Activated CD4-positive, alpha-beta T cell treated with anti-CD3 and anti-CD28 coated beads for 48 hours (primary cell): Measurements from ENCODE around the gene PLEKHN1.

Experiments
- DNase-seq: peaks from one replicate; pipeline ENCODE4 v3.0.0-alpha.2; 2020

PLEKHN1 gene, protein sequence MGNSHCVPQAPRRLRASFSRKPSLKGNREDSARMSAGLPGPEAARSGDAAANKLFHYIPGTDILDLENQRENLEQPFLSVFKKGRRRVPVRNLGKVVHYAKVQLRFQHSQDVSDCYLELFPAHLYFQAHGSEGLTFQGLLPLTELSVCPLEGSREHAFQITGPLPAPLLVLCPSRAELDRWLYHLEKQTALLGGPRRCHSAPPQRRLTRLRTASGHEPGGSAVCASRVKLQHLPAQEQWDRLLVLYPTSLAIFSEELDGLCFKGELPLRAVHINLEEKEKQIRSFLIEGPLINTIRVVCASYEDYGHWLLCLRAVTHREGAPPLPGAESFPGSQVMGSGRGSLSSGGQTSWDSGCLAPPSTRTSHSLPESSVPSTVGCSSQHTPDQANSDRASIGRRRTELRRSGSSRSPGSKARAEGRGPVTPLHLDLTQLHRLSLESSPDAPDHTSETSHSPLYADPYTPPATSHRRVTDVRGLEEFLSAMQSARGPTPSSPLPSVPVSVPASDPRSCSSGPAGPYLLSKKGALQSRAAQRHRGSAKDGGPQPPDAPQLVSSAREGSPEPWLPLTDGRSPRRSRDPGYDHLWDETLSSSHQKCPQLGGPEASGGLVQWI

DNA sequence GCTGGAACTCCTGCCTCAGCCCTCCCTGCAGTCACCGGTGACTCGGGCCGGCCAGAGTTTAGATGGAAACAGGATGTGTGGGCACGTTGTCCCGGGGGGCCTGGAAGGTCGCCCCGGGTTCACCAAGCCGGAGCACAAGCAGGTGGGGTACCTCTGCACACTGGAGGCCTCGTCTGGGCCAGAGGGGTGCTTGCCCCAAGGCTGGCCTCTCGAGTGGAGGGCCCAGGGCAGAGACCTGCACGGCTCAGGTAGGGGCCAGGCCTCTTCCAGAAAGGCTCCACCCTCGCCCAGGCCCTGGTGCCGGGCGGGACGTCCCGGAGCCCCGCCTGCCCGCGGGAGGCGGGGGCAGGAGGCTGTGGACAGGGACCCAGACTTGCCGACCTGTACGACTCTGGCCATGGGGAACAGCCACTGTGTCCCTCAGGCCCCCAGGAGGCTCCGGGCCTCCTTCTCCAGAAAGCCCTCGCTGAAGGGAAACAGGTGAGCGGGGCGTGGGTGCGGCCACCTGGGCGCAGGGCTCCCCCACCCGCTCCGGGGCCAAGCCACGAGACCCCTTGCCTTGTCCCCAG lies at the start of gene PLEKHN1:
PLEKHN1 (plus strand) TSS at position 348 of the 569 bp plus-strand sequence; CDS start at position 398, 50 bp downstream.
- DNase-seq = peak; percentile 48

DNA sequence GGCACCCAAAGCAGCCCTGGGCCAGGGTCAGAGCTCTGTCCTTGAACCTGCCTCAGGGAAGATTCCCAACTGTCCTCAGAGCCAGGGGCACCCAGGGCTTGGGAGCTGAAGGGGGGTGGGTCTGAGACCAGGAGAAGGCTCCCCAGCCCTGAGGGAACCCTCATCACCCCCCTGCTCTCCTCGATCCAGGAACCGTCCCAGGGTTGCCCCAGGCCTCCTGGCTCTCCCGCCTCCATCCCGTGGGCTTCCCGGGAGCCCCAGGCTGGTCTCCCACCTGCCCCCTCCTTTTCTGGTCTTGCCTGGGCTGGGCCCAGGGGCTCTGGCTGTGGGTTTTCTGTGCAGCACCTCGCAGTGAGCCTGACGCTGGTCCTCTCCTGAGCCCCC lies 49.2 kb upstream of the PLEKHN1 start:
- no peak for DNase-seq

DNA sequence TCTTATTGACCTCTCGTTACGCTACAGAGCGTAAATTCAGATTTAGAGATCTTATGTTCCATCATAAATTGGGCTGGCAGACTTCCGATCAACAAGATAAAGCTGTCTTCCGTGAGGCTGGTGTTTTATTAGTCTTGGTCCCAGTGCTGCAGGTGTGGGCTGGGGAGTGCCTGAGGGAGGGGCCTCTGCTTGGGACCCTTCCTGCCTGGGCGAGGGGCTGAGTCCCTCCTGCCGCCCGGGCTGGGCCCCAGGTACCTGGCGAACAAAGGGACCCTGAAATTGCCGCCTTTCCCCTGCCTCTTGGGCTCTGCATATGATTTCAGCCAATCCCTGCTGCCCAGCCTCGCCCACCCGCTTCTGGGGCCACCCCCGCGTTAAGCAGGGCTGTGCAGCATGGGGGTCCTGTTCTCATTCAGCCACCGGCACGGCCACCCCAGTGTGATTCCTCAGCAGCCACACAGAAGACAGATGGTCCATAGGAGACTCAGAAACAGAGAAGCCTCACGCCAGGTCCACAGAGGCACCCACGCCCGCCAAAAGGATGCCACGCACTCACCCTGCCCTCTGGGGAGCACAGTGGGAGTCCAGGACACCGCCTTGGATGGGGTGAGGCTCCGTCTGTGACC lies 48.7 kb upstream of the PLEKHN1 start:
- no peak for DNase-seq

DNA sequence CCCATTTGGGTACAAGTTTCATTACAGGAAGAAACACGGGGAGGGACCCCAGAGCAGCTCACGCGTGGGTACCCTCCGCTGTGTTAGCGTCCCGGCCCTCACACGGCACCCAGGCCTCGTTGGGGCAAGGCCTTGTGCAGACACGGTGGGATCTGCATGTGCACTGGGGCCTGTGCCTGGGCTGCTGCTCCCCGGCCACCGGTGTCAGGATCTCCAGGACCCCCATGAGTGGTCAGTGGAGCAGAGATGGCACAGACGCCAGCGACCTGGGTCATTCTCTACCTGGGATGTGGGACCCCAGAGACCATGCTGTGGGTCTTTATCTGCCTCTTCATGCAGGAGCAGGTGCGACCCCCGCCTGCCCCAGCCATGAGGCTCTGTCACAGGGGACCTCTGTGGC lies 47.9 kb upstream of the PLEKHN1 start:
- DNase-seq = no peak

DNA sequence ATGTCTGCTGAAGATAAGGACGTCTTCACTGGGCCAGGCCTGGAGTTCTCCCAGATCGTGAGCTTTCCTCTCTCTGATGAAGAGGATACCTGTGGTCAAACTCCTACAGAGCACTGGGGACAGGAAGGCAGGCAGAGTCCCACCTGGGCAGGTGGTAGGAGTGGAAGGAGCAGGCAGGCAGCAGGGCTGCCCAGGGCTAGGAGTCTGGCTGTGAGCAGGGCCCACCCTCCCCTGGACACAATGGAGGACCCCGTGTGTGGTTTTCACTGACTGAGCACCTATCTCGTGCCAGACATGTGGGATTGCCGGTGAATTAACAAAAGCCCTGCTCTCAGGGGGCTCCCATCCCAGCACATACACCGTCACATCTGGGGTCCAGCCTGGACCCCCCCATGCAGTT lies 47.4 kb upstream of the PLEKHN1 start:
- no peak for DNase-seq

DNA sequence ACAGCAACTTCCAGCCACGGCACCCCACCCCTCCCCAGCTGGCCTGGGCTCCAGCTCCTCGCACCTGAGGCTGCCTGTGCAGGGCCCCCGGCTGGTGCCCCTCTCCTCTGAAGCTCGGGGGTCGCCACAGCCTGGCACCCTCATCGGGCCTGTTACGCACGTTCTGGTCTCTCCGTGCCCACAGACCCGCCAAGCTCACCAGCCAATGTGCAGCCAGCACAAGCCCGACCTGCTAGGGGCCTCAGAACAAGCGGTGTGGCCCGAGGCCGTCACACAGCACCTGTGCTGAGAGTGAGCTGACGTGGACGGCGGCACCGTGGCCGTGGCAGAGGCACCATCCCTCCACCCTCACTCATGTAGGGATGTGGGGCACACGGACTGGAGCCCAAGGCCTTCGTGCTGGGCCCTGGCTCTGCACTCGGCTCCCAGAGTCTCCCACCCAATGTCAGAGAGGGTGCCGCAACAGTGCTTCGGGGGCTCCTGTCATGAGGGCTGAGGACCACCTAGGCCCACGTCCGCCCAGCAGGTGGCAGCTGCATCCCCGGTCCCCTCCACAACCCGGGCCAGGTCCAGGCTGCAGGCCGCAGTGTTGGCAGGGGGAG lies 46.9 kb upstream of the PLEKHN1 start:
- DNase-seq = no peak

DNA sequence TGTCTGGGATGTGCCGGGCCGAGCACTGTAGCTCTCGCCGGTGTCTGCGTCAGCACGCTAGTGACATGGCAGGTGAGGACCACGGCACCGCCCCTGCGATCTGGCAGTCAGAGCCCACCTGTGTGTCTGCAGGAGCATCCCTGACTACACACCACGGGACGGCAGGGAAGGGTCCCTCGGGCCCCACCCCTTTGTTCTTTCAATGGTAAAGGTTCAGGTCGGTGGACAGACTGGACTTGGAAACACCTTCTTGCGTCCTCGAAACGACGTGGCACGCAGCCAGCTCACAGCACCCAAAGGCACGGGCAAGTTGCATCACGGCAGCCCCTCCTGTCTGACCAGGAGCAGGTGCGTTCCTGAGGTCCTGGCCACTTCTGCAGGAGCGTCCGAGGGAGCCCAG lies 46.3 kb upstream of the PLEKHN1 start:
- DNase-seq = no peak

DNA sequence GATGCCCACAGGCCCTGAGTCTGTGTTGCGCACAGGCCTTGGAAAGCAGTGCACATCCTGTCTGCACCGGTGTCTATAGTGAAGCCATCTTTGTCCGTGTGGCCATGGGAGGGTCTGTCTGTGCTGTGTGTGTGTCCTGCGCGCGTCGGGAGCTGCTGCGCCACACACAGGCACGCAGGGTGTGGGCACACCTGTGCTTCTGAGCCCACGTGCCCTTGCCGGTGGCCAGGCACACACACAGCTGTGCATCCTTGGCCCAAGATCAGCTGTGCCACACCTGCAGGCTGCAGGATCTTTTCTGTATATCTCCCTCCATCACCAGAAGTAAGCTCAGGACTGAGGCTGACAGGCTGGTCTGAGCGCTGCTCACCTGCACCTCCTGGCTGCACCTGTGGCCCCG lies 45.8 kb upstream of the PLEKHN1 start:
- DNase-seq = no peak

DNA sequence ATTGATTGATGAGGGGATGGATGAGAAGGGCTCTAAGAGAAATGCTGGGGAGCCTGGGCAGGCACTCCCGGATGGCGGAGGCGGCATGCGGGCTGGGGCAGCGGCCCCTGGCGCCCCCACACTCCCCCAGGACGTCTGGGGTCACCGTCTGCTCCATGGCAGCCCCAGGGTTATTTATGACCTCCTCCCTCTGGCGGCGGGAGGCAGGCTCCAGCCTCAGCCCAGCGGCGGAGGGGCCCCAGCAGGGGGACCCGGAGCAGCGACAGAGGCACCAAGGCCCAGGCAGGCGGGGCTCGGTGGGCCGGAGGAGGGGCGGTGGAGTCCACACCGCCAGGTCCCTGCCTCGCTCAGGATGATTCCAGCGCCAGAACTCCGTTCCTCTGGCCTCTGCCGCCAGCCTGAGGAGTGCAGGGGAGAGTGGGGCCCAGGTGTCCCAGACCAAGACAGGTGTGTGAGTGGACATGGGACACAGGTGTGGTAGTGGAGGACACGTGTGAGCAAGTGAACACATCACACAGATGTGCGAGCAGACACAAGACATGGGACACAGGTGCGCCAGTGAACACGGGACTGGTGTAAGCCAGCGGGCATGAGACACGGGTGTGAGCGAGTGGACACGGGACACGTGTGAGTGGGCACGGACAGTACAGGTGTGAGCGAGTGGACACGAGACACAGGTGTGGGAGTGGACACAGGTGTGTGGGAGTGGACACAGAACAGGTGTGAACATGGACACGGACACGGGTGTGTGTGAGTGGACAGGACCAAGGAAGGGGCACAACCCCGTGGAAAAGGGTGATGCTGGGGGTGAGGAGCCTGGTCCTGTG lies 45.1 kb upstream of the PLEKHN1 start:
- no peak for DNase-seq

DNA sequence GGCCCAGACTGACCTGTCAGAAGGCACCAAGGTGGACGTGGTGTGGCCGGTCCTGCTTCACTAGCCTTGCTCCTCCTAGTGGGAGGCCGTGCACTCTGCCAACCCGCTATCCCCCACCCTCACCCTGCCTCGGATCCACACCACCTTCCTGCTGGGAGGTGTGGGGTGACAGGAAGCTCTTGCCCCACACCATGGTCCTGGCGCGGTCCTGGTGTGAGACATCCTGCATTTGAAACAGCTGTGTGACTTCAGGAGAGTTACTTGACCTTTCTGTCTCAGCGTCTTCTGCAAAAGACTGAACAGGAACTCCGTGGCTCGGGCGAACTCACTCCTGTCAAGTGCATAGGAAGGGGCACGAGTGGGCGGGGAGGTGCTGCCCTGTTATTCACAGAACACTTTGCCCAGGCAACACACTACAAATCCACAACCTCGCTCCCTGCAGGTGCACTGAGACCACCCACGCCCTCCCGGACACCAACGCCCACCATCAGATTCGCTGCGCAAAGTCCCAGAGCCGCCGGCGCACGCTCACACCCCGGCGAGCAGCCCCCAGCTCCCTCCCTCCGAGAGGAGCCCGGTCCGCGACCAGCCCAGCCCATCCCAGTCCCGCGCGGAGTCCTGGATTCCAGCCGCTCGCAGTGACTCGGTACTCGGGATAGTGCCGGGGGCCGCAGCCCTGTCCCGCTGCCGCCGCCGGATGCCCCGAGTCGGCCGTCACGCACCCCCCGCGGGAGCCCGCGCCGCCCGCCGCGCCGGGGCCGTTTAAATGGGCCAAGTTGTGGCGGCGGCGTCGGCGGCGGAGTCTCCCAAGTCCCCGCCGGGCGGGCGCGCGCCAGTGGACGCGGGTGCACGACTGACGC lies 42.9 kb upstream of the PLEKHN1 start, which contains the start of gene SAMD11:
SAMD11 (plus strand) TSS at position 793 of the 860 bp plus-strand sequence. CDS start 509 bp downstream, outside the sequence.
- DNase-seq = peak; percentile 58

DNA sequence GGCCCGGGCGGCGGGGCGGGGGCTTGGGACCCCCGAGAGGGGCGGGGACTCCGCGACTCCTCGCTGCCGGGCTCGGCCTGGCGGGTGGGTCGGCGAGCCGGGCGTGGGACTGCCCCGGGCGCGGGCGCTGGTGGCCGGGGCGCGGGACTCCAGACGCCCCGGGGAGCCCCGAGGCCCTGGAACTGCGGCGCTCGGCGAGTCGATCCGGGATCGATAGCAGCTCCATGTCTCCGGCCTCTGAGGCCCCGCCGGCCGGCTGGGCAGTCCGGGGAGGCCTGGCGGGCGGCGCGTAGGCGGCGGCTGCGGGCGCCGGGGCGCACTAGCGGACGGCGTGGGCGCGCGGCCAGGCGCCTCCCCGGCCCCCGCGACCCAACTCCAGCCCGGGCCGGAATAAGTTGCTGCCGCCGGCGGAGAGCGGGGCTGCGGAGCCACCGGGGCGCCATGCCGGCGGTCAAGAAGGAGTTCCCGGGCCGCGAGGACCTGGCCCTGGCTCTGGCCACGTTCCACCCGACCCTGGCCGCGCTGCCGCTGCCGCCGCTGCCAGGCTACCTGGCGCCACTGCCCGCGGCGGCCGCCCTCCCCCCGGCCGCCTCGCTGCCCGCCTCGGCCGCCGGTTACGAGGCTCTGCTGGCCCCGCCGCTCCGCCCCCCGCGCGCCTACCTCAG lies 42.2 kb upstream of the PLEKHN1 start:
- DNase-seq = no peak

DNA sequence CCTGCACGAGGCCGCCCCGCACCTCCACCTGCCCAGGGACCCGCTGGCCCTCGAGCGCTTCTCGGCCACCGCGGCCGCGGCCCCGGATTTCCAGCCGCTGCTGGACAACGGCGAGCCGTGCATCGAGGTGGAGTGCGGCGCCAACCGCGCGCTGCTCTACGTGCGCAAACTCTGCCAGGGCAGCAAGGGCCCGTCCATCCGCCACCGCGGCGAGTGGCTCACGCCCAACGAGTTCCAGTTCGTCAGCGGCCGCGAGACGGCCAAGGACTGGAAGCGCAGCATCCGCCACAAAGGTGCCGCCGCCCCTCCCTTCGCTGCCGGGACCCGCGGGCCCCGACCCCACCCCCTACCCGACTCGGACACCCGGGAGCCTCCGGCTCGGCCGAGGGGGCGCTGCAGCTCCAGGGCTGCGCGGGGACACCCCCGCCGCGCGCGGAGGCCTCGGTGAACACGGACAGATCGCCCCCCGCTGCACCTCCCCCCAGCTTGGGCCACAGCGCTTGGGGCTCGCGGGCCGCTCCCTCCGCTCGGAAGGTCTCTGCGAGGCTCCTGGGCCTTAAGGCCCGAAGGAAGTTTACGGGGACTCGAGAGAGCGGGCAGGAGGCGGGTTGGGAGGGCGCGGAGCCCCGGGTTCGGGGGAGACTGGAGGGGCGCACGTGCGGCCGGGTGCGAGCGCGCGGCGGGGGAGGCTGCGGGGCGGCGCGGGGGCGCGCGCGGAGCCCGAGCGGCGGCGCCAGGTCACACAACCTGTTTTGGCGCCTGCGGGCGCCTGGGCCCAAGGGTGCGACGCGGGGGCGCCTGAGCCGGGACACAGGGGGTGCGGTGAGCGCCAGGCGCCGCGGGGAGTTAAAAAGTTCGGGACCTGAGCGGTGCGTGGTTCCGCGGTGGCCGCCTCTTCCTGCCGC lies 41.4 kb upstream of the PLEKHN1 start:
- no peak for DNase-seq

DNA sequence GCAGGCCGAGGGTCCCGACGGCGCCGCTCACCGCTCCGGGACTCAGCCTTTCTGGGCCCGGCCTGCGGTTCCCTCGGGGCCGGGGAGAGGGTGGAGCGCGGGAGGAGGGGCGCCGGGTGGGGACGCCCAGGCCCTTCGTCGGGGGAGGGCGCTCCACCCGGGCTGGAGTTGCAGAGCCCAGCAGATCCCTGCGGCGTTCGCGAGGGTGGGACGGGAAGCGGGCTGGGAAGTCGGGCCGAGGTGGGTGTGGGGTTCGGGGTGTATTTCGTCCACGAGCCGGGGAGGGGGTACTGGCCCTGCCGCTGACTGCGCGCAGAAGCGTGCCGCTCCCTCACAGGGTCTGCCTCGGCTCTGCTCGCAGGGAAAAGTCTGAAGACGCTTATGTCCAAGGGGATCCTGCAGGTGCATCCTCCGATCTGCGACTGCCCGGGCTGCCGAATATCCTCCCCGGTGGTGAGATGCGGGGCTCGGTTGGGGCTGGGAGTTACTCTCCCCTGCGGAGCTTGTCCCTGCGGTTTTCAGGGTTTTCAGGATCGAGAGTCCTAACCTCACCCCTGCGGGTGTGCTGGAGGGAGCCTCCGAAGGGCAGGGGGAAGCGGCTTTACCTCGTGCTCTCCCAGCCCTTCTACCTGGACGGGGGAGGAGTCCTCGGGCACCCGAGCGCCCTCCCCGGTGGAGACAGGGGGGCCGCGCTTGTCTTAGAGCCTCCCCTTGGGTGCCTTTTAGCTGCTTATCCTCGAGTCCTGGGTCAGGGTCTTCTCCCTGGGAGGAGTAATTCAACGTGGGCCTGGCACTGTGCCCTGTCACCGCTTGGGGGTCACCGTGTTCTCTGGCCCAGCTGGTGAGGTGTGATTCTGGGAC lies 40.5 kb upstream of the PLEKHN1 start:
- no peak for DNase-seq

DNA sequence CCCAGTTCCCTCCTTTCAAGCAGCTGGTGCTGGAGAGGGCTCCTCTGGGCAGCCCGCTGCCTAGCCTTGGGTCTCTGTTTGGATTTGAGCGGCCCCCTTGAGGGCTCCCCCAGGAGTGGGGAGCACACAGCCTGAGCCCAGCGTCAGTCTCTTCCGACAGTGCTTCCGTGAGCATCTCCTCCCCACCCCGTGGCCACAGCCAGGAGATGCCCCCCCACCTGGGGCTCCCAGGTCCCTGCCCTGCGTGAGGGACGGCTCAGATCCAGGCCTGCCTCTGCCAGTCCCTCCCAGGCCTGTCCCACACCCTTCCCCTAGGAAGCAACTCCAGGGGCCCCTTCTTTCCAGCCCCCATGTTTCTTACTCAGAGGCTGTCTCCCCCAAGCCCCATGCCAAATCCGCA lies 39.0 kb upstream of the PLEKHN1 start:
- DNase-seq = no peak

DNA sequence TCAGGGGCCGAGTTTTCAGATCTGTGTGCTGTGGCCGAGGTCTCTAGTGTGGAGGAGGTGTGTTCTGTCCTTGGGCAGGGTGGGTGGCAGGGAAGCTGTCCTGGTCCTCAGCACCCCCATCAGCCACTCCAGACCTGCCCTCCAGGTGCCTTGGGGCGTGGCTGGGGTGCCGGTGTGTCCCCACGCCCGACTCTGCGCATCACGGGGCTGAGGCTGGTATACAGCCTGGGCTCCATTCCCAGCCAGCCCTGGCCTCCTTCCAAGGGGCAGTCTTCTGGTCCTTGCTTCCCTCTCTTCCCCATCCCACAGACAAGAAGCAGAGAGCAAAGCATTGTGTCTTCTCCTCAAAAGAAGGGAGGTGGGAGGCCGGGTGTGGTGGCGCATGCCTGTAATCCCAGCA lies 38.5 kb upstream of the PLEKHN1 start:
- DNase-seq = no peak

DNA sequence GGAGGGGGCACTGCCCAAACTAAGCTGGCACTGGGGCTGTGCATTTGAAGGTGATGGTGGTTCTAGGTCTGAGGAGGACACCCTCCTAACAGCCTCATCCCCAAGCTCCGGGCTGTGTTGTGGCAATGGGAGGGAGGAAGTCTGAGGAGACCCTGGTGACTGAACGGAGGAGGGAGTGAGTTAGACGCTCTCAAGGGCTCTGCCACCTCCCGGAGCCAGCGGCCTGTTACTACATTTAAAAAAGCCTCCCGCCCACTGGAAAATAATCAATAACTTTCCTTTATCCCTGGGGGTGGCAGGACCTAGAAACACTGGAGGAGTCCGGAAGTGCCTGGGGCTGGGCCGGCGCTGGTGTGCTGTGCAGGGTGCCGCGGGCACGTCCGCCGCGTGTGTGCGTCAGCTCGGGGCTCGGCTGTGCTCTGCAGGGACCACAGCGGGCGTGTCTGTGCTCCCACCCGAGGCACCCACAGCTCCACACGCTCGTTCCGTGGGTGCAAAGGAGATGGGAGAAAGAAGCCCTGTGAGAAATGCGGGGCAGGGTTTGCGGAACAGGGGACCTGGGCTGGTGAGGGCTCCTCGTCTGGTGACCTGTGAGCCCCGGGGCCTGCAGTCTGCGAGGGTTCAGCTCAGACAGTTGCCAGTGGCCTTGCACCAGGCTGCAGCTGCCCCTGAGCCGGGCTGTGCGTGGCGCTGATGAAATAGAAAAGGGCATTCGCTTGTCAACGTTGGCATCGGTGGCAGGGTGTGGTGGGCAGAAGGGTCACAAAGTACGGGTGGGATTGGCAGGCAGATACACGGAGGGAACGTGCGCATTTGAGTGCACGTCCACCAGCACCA lies 37.2 kb upstream of the PLEKHN1 start:
- no peak for DNase-seq
